ENCODE results near the gene TBC1D24. TPM values are rescaled to one million over a fixed set of nuclear protein-coding genes. Genes with fewer than 3 reads are reported as not detected.

TBC1D24 gene
- total and polyA plus RNA-seq, 4 donors: 9.0 to 35.7 (median 23.3) TPM

GRCh38 chr16:2486645-2487516 is 12.0 kb downstream of the TBC1D24 start:
- H3K9ac ChIP-seq (ENCODE audit: insufficient read depth in 1 of 2, low read length in 2 of 2): no peak overlapping the region
- H3K4me1 ChIP-seq (ENCODE audit: control insufficient read depth in 5 of 5, insufficient read depth in 5 of 5, low read length in 5 of 5): peaks cover 0 to 53% (median 9%) of the 10 kb centered on the region in 5 donors
- TF ChIP-seq, protein P1, sequence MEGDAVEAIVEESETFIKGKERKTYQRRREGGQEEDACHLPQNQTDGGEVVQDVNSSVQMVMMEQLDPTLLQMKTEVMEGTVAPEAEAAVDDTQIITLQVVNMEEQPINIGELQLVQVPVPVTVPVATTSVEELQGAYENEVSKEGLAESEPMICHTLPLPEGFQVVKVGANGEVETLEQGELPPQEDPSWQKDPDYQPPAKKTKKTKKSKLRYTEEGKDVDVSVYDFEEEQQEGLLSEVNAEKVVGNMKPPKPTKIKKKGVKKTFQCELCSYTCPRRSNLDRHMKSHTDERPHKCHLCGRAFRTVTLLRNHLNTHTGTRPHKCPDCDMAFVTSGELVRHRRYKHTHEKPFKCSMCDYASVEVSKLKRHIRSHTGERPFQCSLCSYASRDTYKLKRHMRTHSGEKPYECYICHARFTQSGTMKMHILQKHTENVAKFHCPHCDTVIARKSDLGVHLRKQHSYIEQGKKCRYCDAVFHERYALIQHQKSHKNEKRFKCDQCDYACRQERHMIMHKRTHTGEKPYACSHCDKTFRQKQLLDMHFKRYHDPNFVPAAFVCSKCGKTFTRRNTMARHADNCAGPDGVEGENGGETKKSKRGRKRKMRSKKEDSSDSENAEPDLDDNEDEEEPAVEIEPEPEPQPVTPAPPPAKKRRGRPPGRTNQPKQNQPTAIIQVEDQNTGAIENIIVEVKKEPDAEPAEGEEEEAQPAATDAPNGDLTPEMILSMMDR (IDR thresholded peaks at IDR 0.05; ENCODE audit: control extremely low read depth, extremely low read depth): peak; percentile 28
- DNase-seq: peak in 2 of 3 donors; percentile 48 to 59
- H3K4me3 ChIP-seq: no peak overlapping the region
- WGBS, 2 donors: 45 to 58% methylated on average over 29 of the region's 29 CpGs
- H3K27ac ChIP-seq (ENCODE audit: low read depth in 1 of 2, low read length in 1 of 2): peak overlapping the region in 1 of 2 donors; percentile 18
- H3K27me3 ChIP-seq (ENCODE audit: control insufficient read depth in 3 of 3, insufficient read depth in 3 of 3, low read length in 2 of 3): no peaks in the 10 kb centered on the region
- no peaks in the 10 kb centered on the region for H3K9me3 ChIP-seq (ENCODE audit: control insufficient read depth in 4 of 4, insufficient read depth in 3 of 4, low read length in 3 of 4)
- peak; percentile 38 for ATAC-seq (ENCODE audit: insufficient read depth, low FRiP score)
- peaks cover 0 to 4% (median 0%) of the 10 kb centered on the region in 4 donors for H3K36me3 ChIP-seq (ENCODE audit: control insufficient read depth in 4 of 4, insufficient read depth in 4 of 4, low read length in 4 of 4)

- WGBS, 2 donors: 46 to 63% methylated on average over 8 of the region's 8 CpGs
Measured at GRCh38 chr16:2487517-2487842, 12.6 kb downstream of the TBC1D24 start.

DNA sequence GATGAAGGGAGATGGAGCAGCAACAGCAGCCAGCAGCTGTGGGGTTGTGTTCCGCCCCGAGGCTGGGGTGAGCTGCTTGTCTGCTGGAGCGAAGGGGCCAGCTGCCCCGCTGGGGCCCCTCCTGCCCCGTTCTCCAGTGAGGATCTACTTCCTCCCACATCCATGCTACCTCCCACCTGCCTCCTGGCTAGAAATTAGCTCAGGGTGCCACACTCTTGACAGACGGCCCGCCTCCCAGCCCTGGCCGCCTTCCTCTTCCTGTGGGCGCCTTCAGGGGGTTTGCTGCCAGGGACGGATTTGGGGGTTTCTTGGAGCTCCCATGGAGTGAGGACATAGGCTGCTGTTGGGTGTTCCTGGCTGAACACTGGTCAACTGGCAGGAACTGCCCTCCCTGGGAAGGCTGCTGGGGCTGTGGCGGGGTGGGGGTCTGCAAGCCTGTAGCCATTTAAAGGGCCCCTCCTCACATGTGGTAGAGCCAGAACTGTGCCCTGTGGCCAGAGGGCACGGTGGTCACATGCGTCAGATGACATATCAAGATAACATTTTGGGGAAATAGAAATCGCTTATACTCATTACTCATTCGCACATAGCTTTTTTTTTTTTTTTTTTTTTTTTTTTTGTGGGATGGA is 13.1 kb downstream of the TBC1D24 start:
- peaks cover 0 to 41% (median 9%) of the 10 kb centered on the region in 5 donors for H3K4me1 ChIP-seq (ENCODE audit: control insufficient read depth in 5 of 5, insufficient read depth in 5 of 5, low read length in 5 of 5)
- peaks cover 0 to 4% (median 0%) of the 10 kb centered on the region in 4 donors for H3K36me3 ChIP-seq (ENCODE audit: control insufficient read depth in 4 of 4, insufficient read depth in 4 of 4, low read length in 4 of 4)
- peak overlapping the region in 1 of 2 donors; percentile 15 for H3K27ac ChIP-seq (ENCODE audit: low read depth in 1 of 2, low read length in 1 of 2)
- no peaks in the 10 kb centered on the region for H3K27me3 ChIP-seq (ENCODE audit: control insufficient read depth in 3 of 3, insufficient read depth in 3 of 3, low read length in 2 of 3)
- TF ChIP-seq, protein P1 (IDR thresholded peaks at IDR 0.05; ENCODE audit: control extremely low read depth, extremely low read depth): no peak
- 33 to 70% methylated on average over 15 of the region's 15 CpGs for WGBS, 2 donors
- no peak overlapping the region for H3K9ac ChIP-seq (ENCODE audit: insufficient read depth in 1 of 2, low read length in 2 of 2)
- DNase-seq (no peak), ATAC-seq (ENCODE audit: insufficient read depth, low FRiP score) (no peak)
- H3K9me3 ChIP-seq (ENCODE audit: control insufficient read depth in 4 of 4, insufficient read depth in 3 of 4, low read length in 3 of 4): no peaks in the 10 kb centered on the region
- no peak overlapping the region for H3K4me3 ChIP-seq

More at GRCh38 chr16:2487517-2487842, 12.6 kb downstream of the TBC1D24 start:
- Histone ChIP-seq H3K9me3 (ENCODE audit: control insufficient read depth in 4 of 4, insufficient read depth in 3 of 4, low read length in 3 of 4) (no peaks in the 10 kb centered on the region), H3K36me3 (ENCODE audit: control insufficient read depth in 4 of 4, insufficient read depth in 4 of 4, low read length in 4 of 4) (peaks cover 0 to 4% (median 0%) of the 10 kb centered on the region in 4 donors), H3K9ac (ENCODE audit: insufficient read depth in 1 of 2, low read length in 2 of 2) (no peak overlapping the region), H3K27ac (ENCODE audit: low read depth in 1 of 2, low read length in 1 of 2) (peak overlapping the region in 1 of 2 donors; percentile 15), H3K27me3 (ENCODE audit: control insufficient read depth in 3 of 3, insufficient read depth in 3 of 3, low read length in 2 of 3) (no peaks in the 10 kb centered on the region), H3K4me3 (no peak overlapping the region), H3K4me1 (ENCODE audit: control insufficient read depth in 5 of 5, insufficient read depth in 5 of 5, low read length in 5 of 5) (peaks cover 0 to 47% (median 9%) of the 10 kb centered on the region in 5 donors)
- DNase-seq (no peak), ATAC-seq (ENCODE audit: insufficient read depth, low FRiP score) (no peak)
- TF ChIP-seq, protein P1 (IDR thresholded peaks at IDR 0.05; ENCODE audit: control extremely low read depth, extremely low read depth): no peak

Data from lung (tissue), 12 donors.